ENCODE results near the gene CPA5.

The CPA5 gene

DNA sequence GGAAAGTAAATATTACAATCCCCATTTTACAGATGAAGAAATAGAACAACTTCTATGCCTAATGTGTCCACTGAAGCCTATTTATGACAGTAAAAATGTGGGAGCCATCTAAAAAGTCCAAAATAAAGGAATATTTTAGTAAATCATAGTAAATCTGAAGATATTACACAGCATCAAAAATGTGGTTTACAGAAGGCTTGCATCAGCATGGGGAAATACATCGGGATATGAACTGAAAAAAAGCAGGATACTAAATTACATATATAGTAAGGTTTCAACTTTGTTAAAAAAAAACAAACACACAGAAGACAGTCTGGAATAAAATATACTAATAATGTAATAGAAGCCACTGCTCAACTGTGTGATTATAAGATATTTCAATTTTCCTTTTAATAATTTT, 56.5 kb downstream of the CPA5 start:
- DNase-seq = no peak

DNA sequence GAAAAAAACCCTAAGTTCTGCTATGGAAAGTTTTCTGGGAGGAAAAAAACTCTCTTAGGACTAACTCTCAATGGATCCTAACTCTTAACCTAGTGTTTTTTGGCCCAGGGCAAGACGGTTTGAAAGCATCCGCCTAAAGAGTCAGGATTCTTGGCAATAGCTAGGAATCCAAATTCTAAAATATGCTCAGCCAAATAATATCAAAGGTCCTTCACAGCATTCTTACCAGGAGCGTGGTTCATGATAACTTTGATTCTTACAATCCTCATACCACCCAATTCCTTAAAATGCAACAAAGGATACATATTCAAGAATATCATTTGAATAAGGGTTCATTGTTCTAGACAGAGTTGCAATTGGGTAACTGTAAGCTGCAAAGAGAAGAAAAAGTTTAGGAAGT, 57.0 kb downstream of the CPA5 start:
- DNase-seq = no peak

DNA sequence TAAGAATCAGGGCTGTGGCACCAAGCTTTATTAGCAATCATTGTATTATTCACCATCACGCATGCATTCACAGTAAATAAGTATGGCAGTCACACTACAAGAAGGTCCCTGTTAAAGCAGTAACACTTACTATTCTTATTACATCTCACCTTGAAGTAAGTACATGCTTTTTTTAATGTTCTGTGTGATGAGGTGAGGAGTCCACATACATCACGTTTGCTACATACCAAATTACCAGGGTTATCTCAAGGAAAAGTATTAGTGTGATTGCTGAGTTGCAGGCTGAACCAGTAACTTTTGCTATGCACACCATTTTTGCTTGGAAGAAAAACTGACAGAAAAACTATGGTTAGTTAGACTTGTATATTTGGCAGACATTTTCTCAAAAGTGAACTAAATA, 60.4 kb downstream of the CPA5 start:
- DNase-seq = no peak

DNA sequence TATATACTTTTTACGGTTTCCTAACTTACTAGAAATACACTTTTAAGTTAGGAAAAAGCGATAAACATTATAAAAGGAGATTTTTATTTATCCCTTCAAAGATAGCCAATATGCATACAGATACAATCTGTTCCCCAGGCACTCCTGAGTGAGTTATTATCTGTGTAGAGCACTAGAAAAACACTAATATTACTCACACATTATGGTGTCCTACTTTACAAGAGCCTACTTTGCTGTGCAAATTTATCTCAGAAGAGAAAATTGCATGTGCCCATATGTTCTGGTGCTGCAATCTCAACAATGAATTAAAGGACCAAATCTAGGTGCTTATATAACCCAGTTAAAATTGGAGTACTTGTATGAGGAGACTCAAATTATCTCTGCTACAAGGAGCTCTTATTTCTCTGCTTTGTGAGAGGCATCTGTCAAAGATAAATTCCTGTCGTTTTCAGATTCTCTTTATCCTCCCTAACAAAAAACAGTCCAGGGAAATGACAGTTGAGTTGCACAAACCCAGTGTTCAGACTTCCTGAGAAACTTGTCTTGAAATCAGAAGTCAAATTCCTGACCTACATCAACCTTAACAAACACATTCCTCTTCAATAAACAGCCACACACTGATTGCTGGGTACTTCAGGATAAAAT, 64.6 kb downstream of the CPA5 start:
- no peak for DNase-seq

DNA sequence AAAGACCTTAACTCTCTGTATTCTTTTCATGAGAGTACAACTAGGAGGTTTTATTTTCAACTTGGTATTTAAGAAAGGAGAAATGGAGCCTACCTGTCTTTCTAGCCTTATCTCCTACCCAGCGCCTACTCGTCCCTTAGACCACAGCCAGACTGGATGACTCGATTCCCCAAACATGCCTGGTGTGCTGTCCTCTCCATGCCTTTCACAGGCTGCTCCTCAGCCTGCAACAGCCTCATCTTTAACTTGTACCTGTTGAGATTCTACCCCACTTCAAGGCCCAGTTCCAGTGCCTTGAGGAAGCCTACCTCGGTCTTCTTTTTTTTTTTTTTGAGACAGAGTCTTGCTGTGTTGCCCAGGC, 65.1 kb downstream of the CPA5 start:
- no peak for DNase-seq

DNA sequence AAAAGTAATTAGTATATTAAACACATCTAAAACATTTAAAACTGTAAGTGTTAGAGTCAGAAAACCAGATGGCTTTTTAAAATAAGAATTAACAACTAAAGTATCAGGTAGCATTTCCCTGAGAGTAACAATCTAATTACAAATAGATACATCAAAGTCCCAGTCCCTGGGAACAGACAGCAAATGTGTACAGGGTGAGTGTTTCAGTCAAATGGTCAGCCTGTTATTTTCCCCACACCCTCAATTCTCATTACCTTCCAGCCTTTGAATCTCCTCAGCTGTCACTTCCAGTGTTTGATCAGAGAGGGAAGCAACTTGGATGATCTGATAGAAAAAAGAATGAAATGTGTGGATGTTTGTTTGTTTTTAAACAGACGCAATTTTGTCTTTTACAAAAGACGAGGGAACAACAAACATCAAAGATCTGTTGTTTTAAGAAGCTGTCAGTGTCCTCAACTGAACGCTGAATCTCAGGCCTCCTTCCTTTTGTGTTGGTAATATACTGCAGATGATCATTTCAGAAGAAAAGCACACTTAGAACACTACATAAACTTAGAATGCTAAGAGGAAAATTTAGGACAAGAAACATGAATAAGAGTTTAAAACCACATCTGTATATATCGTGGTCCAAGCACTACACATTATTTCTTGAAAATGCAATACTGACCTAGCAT, 66.4 kb downstream of the CPA5 start:
- no peak for DNase-seq

DNA sequence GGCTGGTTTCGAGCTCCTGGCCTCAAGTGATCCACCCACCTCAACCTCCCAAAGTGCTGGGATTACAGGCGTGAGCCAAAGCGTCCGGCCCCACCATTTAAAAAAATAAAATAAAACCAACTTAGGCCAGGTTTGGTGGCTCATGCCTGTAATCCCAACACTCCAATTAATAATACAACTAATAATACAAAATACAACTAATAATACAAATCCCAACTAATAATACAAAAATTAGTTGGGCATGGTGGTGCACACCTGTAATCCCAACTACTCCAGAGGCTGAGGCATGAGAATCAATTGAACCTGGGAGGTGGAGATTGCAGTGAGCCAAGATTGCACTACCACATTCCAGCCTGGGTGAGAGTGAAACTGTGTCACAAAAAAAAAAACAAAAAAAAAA, 68.6 kb downstream of the CPA5 start:
- DNase-seq = no peak

DNA sequence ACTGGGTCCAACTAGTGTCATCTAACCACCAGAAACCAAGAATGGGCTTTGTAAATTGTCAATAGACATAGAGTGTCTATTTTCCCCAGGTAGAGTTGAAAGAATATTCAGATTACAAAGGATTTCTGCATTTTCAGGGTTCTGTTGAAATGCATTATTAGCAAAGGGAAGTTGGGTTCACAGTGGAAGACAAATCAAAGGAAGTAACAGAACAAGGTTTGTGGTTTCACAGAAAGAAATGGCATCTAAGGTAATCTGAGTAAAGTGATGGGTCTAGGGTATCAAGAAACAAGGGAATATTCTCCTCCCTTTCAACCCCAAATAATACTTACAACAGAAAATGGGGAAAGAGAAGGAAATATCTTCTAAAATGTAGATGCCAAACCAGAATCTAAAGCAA, 70.4 kb downstream of the CPA5 start:
- DNase-seq = no peak

DNA sequence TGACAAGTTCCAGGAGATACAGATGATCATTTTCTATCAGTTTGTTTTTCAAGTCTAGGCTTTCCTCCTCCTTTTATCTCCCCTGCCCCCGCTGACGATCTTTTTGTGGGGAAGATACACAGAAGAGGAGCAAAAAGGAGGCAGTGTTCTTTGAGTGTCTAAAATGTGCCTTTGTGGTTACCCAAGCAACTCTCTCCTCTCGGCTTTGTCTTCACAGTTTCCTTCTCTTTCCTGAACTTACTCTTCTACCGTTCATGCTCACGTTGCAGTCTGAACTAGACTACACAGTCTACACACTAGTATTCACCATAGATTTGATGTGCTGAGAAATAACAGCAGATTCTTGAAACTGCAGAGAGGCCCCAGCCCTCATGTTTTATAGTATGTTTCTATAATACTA, 72.6 kb downstream of the CPA5 start:
- peak; percentile 50 for DNase-seq

DNA sequence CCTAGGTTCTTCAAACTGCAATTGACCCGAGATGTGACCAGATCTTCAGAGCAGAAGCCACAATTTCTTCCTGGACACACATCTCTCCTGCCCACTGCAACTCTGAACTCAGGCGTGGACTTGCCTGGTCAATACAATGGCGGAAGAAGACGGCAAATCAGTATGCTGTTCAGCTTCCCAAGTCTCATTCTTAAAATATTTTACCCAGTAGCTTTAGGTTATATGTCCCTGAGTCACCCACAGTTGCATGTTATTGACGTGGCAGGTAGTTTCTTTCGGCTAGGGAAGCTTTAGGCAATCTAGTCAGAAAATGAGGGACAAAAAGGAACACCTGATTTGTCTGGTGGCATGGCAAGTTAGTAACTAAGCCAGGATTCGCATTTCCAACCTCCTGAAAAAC, 73.7 kb downstream of the CPA5 start:
- DNase-seq = no peak

All from stimulated activated CD8-positive, alpha-beta memory T cell treated with anti-CD3 and anti-CD28 coated beads, Interleukin-4, amount 100 ng/mL, for 48 hours (primary cell).